ENCODE results near the gene NFATC2. TPM values are rescaled to one million over a fixed set of nuclear protein-coding genes. Genes with fewer than 3 reads are reported as not detected.

NFATC2 gene
- 4.2 TPM for total RNA-seq
- long read RNA-seq, partial matches to known transcripts = 3 of 5 reads
- long read RNA-seq, other reads (novel, unspliced or antisense) = 1 of 5 reads

DNA sequence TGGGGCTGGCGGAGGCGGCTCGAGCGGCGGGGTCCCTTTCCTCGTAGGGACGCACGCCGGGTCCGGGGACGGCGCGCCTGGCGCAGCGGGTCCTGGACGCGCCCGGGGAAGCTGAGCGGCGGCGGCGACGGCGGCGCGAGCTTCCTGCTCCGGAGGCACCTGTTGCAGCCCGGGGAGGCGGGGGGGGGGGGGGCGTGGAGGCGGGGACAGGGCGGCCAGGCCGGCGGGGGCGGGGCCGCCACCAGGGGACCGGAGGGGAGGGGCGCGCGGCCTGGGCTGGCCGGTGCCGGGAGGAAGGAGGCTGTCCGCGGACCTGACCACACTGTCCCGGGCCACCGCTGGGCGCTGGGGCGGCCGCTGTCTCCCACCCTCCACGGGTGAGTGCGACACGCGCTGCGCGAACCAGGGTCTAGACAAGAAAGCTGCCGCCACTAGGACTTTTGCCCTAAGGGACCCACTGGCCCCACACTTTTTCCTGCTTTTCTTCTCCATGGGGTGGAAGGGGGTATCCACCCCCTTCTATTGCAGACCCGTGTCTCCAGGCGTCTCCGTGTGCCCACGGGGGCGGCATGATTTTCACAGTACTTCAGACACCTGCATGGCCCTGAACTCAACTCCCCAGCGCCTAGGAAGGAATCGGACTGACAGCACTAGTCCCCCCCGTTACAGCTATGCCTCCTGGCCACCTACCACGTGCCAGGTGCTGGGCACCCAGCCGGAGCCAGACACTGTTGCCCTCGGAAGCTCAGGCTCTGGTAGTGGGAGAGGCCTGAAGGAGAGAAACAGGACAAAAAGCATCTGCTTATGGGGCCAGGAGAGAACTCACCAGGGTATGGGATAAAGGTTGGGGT lies at the start of gene NFATC2:
Gene NFATC2 (minus strand): TSS at position 149 of the 851 bp plus-strand sequence. CDS start 220 bp downstream, outside the sequence.
- Histone ChIP-seq H3K27ac (replicated peaks) (peak within 1 kb of the TSS; percentile 80), H3K9me3 (replicated peaks) (peaks cover 5% of the 10 kb centered on the region), H3K4me1 (peaks cover 35% of the 10 kb centered on the region), H3K27me3 (ENCODE audit: low read depth) (no peaks in the 10 kb centered on the region), H3K36me3 (no peaks in the 10 kb centered on the region), H3K4me3 (peak within 1 kb of the TSS; percentile 63)
- peak; percentile 52 for DNase-seq
- intact Hi-C loops (cut with micrococcal nuclease) = no loop called here
- TF ChIP-seq, protein P1, sequence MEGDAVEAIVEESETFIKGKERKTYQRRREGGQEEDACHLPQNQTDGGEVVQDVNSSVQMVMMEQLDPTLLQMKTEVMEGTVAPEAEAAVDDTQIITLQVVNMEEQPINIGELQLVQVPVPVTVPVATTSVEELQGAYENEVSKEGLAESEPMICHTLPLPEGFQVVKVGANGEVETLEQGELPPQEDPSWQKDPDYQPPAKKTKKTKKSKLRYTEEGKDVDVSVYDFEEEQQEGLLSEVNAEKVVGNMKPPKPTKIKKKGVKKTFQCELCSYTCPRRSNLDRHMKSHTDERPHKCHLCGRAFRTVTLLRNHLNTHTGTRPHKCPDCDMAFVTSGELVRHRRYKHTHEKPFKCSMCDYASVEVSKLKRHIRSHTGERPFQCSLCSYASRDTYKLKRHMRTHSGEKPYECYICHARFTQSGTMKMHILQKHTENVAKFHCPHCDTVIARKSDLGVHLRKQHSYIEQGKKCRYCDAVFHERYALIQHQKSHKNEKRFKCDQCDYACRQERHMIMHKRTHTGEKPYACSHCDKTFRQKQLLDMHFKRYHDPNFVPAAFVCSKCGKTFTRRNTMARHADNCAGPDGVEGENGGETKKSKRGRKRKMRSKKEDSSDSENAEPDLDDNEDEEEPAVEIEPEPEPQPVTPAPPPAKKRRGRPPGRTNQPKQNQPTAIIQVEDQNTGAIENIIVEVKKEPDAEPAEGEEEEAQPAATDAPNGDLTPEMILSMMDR (IDR thresholded peaks at IDR 0.05; ENCODE audit: borderline replicate concordance) = no peak

DNA sequence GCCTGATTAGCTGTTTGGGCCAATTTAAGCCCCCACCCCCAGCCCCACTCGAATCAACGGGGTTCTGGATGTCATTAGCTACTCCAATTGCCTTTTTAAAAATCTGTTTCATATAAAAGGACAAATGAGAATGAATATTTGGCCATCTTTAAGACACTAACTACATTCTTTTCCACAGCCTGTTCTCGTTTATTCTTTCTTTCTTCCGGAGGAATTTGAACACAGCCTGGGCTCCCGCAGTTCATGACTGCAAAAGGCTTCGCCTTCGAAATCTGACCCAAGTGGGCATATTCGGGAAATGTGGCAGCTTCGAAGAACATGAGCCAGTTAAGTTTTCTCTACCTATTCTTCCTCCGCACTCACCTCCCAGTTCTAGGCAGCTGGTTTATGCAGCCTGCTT lies 49.4 kb upstream of the NFATC2 start:
- Histone ChIP-seq H3K27me3 (ENCODE audit: low read depth) (no peaks in the 10 kb centered on the region), H3K27ac (replicated peaks) (no peak overlapping the region), H3K4me3 (no peak overlapping the region), H3K4me1 (peaks cover 4% of the 10 kb centered on the region), H3K36me3 (no peaks in the 10 kb centered on the region), H3K9me3 (replicated peaks) (no peaks in the 10 kb centered on the region)
- intact Hi-C loops (cut with micrococcal nuclease) = no loop called here
- DNase-seq = no peak
- TF ChIP-seq, protein P1 (IDR thresholded peaks at IDR 0.05; ENCODE audit: borderline replicate concordance) = no peak

DNA sequence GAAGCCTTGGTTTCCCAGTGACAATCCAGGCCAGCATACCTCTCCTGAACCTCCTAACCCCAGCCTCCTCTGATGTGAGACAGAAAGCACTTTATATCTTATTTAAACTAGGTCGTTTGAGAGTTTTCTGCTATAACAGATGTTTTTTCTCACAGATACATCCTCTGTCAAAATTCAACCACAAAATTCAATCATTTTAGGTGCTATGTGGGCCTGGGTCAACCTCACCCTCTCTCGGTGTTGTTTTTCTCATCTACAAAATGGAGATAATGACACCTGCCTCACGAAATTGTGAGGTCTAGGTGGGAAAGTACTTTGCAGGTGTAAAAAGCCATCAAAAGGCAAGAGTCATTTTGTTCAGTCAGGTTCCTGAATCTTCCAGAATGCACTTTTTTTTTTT lies 46.2 kb upstream of the NFATC2 start:
- Histone ChIP-seq H3K27me3 (ENCODE audit: low read depth) (no peaks in the 10 kb centered on the region), H3K36me3 (no peaks in the 10 kb centered on the region), H3K4me1 (no peaks in the 10 kb centered on the region), H3K9me3 (replicated peaks) (no peaks in the 10 kb centered on the region), H3K27ac (replicated peaks) (no peak overlapping the region), H3K4me3 (no peak overlapping the region)
- intact Hi-C loops (cut with micrococcal nuclease) = no loop called here
- TF ChIP-seq, protein P1 (IDR thresholded peaks at IDR 0.05; ENCODE audit: borderline replicate concordance) = no peak
- no peak for DNase-seq

DNA sequence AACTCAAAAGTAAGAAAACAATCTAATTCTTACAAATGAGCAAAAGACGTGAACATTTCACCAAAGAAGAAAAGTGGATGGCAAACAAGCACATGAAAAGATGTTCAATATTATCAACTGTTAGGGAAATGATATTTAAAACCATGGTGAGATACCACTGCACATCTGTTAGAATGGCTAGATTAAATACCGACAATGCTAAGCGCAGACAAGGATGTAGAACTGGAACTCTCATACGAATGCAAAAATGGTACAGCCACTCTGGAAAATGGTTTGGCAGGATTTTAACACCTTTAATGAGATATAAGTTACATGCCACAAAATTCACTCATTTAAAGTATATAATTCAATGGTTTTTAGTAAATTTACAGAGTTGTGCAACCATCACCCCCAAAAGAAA lies 44.6 kb upstream of the NFATC2 start:
- Histone ChIP-seq H3K27ac (replicated peaks) (no peak overlapping the region), H3K4me1 (no peaks in the 10 kb centered on the region), H3K36me3 (no peaks in the 10 kb centered on the region), H3K9me3 (replicated peaks) (no peaks in the 10 kb centered on the region), H3K27me3 (ENCODE audit: low read depth) (no peaks in the 10 kb centered on the region), H3K4me3 (no peak overlapping the region)
- TF ChIP-seq, protein P1 (IDR thresholded peaks at IDR 0.05; ENCODE audit: borderline replicate concordance) = no peak
- DNase-seq = no peak
- intact Hi-C loops (cut with micrococcal nuclease) = no loop called here

DNA sequence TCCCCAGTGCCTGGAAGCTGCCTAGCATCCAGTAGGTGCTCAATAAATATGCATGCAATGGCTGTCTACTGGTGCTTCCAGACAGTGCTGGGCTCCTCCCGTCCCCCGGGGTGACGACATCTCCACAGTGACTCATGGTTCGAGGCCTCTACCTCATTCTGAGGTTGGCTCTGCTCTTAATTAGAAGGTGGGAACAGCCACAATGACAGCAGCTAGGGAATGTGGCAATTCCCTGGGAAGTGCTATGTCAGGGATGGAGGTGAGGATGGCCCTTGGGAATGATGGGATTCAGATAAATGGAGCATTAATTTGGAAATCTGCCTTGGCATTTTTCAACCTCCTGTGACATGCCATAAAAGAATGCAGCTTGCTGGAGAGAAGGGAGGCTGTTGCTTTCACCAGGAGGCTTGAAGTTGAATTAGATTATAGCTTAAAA lies 43.5 kb upstream of the NFATC2 start:
- no peaks in the 10 kb centered on the region for H3K36me3 ChIP-seq
- H3K9me3 ChIP-seq (replicated peaks) = no peaks in the 10 kb centered on the region
- TF ChIP-seq, protein P1 (IDR thresholded peaks at IDR 0.05; ENCODE audit: borderline replicate concordance) = no peak
- H3K4me1 ChIP-seq = no peaks in the 10 kb centered on the region
- intact Hi-C loops (cut with micrococcal nuclease) = no loop called here
- no peak overlapping the region for H3K27ac ChIP-seq (replicated peaks)
- no peak for DNase-seq
- no peak overlapping the region for H3K4me3 ChIP-seq
- no peaks in the 10 kb centered on the region for H3K27me3 ChIP-seq (ENCODE audit: low read depth)
